Endothelial cell (in vitro differentiated cells): ENCODE results near the gene UBAC2. TPM values are rescaled to one million over a fixed set of nuclear protein-coding genes. Genes with fewer than 3 reads are reported as not detected.

ENCODE experiments used
- DNase-seq: peaks from one replicate; pipeline ENCODE4 v3.0.0; 2021; ENCODE audit warnings: low spot score
- H3K27ac Mint-ChIP-seq: one replicate; pipeline ENCODE4 v1.8.0; 2021; ENCODE audit warnings: mixed read lengths, inconsistent platforms; ENCODE audit not compliant: unreplicated experiment
- H3K27me3 Mint-ChIP-seq: one replicate; pipeline ENCODE4 v1.8.0; 2021; ENCODE audit warnings: mild to moderate bottlenecking, moderate library complexity, mixed read lengths, inconsistent platforms; ENCODE audit not compliant: unreplicated experiment
- H3K36me3 Mint-ChIP-seq: one replicate; pipeline ENCODE4 v1.8.0; 2021; ENCODE audit warnings: mild to moderate bottlenecking, low read depth, mixed read lengths, inconsistent platforms; ENCODE audit not compliant: unreplicated experiment
- H3K4me1 Mint-ChIP-seq: one replicate; pipeline ENCODE4 v1.8.0; 2021; ENCODE audit warnings: mild to moderate bottlenecking, mixed read lengths, inconsistent platforms; ENCODE audit not compliant: unreplicated experiment
- H3K4me3 Mint-ChIP-seq: one replicate; pipeline ENCODE4 v1.8.0; 2021; ENCODE audit warnings: mild to moderate bottlenecking, mixed read lengths, inconsistent platforms; ENCODE audit not compliant: unreplicated experiment
- H3K9me3 Mint-ChIP-seq: one replicate; pipeline ENCODE4 v1.8.0; 2021; ENCODE audit warnings: mixed read lengths, inconsistent platforms; ENCODE audit not compliant: unreplicated experiment
- CTCF ChIP-seq: fragments of 200-600 bp; sonication (generic); IDR thresholded peaks from one replicate; pipeline ENCODE4 v1.5.0; 2021; ENCODE audit warnings: antibody characterized with exemption; ENCODE audit not compliant: unreplicated experiment
- total RNA-seq: library from RNA; stranded (reverse); fragmentation: NEBNext Ultra II Directional; extraction: Animal tissue kit (Norgen Biotek cat#: 25700); gene quantifications from one replicate; pipeline ENCODE4 v1.2.1, GENCODE V29; 2021; ENCODE audit not compliant: unreplicated experiment

UBAC2 gene
- total RNA-seq, 1 donor from 2014 or later = 58.6 TPM

- H3K36me3 Mint-ChIP-seq = peaks cover 9% of the 10 kb centered on the region
- no peak overlapping the region for H3K27ac Mint-ChIP-seq
- DNase-seq = no peak
- H3K9me3 Mint-ChIP-seq = no peaks in the 10 kb centered on the region
- peaks cover 5% of the 10 kb centered on the region for H3K4me1 Mint-ChIP-seq
- H3K4me3 Mint-ChIP-seq = no peak overlapping the region
- H3K27me3 Mint-ChIP-seq = no peaks in the 10 kb centered on the region
- no peak for TF ChIP-seq CTCF
Measured at GRCh38 chr13:99254830-99255229, 54.2 kb downstream of the UBAC2 start.

- peaks cover 12% of the 10 kb centered on the region for H3K36me3 Mint-ChIP-seq
- no peak overlapping the region for H3K27ac Mint-ChIP-seq
- H3K4me3 Mint-ChIP-seq = no peak overlapping the region
- no peak for DNase-seq
- peaks cover 9% of the 10 kb centered on the region for H3K4me1 Mint-ChIP-seq
- no peaks in the 10 kb centered on the region for H3K27me3 Mint-ChIP-seq
- no peak for TF ChIP-seq CTCF
- no peaks in the 10 kb centered on the region for H3K9me3 Mint-ChIP-seq
Measured at GRCh38 chr13:99255271-99255670, 54.6 kb downstream of the UBAC2 start.

GRCh38 chr13:99256283-99256682, 55.6 kb downstream of the UBAC2 start:
- Mint-ChIP-seq H3K9me3 (no peaks in the 10 kb centered on the region), H3K36me3 (peaks cover 12% of the 10 kb centered on the region), H3K27ac (no peak overlapping the region), H3K4me1 (peaks cover 9% of the 10 kb centered on the region), H3K27me3 (peaks cover 1% of the 10 kb centered on the region), H3K4me3 (no peak overlapping the region)
- no peak for TF ChIP-seq CTCF
- no peak for DNase-seq

GRCh38 chr13:99256709-99257108, 56.1 kb downstream of the UBAC2 start:
- Mint-ChIP-seq H3K4me1 (peaks cover 9% of the 10 kb centered on the region), H3K27ac (no peak overlapping the region), H3K9me3 (no peaks in the 10 kb centered on the region), H3K36me3 (peaks cover 12% of the 10 kb centered on the region), H3K27me3 (peaks cover 2% of the 10 kb centered on the region), H3K4me3 (no peak overlapping the region)
- no peak for DNase-seq
- no peak for TF ChIP-seq CTCF

- no peak for TF ChIP-seq CTCF
- DNase-seq = no peak
- Mint-ChIP-seq H3K4me3 (no peak overlapping the region), H3K4me1 (peaks cover 9% of the 10 kb centered on the region), H3K36me3 (peaks cover 12% of the 10 kb centered on the region), H3K27ac (no peak overlapping the region), H3K27me3 (peaks cover 2% of the 10 kb centered on the region), H3K9me3 (no peaks in the 10 kb centered on the region)
Measured at GRCh38 chr13:99257291-99257690, 56.6 kb downstream of the UBAC2 start.
